GM12892 (cell line): ENCODE measurements around the gene BRSK2.

Experiments used
- POLR2A ChIP-seq: IDR thresholded peaks from 2 replicates; pipeline ENCODE4 v1.6.1; 2011; ENCODE audit warnings: low read depth, low read length, control low read depth
- POLR2AphosphoS5 ChIP-seq: IDR thresholded peaks from 2 replicates; pipeline ENCODE4 v1.6.1; 2011; ENCODE audit warnings: low read depth, low read length, control low read depth
- TAF1 ChIP-seq: IDR thresholded peaks from 2 replicates; pipeline ENCODE4 v1.6.1; 2011; ENCODE audit warnings: low read depth, mild to moderate bottlenecking, control low read depth, low read length, borderline replicate concordance

GRCh38 chr11:1508986-1509385 lies 119.3 kb downstream of the BRSK2 start:
- TF ChIP-seq POLR2A (no peak), POLR2AphosphoS5 (no peak), TAF1 (no peak)
